ENCODE data around the gene UBE4B. TPM values are rescaled to one million over a fixed set of nuclear protein-coding genes. Genes with fewer than 3 reads are reported as not detected.

UBE4B gene
- total RNA-seq, 1 donor from 2014 or later, result 66.7 TPM

GRCh38 chr1:10155087-10155712 lies 122.4 kb downstream of the UBE4B start:
- H3K4me1 ChIP-seq, result no peaks in the 10 kb centered on the region
- Mint-ChIP-seq H3K27ac (no peak overlapping the region), H3K4me3 (no peak overlapping the region), H3K9me3 (no peaks in the 10 kb centered on the region), H3K36me3 (peaks cover 25% of the 10 kb centered on the region), H3K27me3 (ENCODE audit: insufficient read depth, low read depth) (peaks cover 1% of the 10 kb centered on the region), H3K4me1 (peaks cover 12% of the 10 kb centered on the region)
- H3F3A ChIP-seq (ENCODE audit: low read depth), result peaks cover 3% of the 10 kb centered on the region
- no peaks in the 10 kb centered on the region for H3K79me2 ChIP-seq (ENCODE audit: low read depth)
- no peaks in the 10 kb centered on the region for H3K27me3 ChIP-seq
- H3K4me3 ChIP-seq, result no peak overlapping the region
- no peak overlapping the region for H3K4me2 ChIP-seq
- H4K20me1 ChIP-seq (ENCODE audit: low read depth), result no peaks in the 10 kb centered on the region
- DNase-seq (ENCODE audit: low spot score), result no peak
- TF ChIP-seq EZH2phosphoT487 (IDR thresholded peaks at IDR 0.05) (no peak), EZH2 (IDR thresholded peaks at IDR 0.05) (no peak)
- TF ChIP-seq, protein P1, sequence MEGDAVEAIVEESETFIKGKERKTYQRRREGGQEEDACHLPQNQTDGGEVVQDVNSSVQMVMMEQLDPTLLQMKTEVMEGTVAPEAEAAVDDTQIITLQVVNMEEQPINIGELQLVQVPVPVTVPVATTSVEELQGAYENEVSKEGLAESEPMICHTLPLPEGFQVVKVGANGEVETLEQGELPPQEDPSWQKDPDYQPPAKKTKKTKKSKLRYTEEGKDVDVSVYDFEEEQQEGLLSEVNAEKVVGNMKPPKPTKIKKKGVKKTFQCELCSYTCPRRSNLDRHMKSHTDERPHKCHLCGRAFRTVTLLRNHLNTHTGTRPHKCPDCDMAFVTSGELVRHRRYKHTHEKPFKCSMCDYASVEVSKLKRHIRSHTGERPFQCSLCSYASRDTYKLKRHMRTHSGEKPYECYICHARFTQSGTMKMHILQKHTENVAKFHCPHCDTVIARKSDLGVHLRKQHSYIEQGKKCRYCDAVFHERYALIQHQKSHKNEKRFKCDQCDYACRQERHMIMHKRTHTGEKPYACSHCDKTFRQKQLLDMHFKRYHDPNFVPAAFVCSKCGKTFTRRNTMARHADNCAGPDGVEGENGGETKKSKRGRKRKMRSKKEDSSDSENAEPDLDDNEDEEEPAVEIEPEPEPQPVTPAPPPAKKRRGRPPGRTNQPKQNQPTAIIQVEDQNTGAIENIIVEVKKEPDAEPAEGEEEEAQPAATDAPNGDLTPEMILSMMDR (IDR thresholded peaks at IDR 0.05), result no peak
- no peak overlapping the region for H2AFZ ChIP-seq (replicated peaks)
- H3K36me3 ChIP-seq, result no peaks in the 10 kb centered on the region
- H3K9ac ChIP-seq, result no peak overlapping the region
- H3K27ac ChIP-seq, result no peak overlapping the region
- no peaks in the 10 kb centered on the region for H3K9me3 ChIP-seq (ENCODE audit: low read depth)

DNA sequence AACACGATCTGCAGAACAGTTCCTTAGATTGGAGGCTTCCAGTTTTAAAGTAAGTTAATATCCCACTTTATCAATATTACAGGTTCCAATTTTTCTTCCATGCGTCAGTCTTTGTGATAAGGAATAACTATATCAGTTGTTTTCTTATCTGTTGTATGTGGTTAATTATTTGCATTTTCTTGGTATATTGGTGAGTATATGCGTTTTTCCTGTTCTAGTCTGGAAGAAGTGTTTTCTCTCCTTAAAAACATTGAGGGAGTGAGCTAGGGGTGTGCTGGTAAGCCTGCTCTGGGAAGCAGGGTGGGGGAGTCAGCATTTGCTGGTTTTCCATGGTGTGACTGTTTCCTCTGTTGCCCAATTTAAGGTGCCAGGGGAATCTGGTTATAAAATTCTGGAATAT lies 127.4 kb downstream of the UBE4B start:
- Histone ChIP-seq H3K79me2 (ENCODE audit: low read depth) (no peaks in the 10 kb centered on the region), H3K4me1 (no peaks in the 10 kb centered on the region), H3K9me3 (ENCODE audit: low read depth) (no peaks in the 10 kb centered on the region), H3K36me3 (no peaks in the 10 kb centered on the region), H3K4me3 (no peak overlapping the region), H3K4me2 (no peak overlapping the region), H3F3A (ENCODE audit: low read depth) (no peaks in the 10 kb centered on the region), H4K20me1 (ENCODE audit: low read depth) (no peaks in the 10 kb centered on the region), H3K27me3 (no peaks in the 10 kb centered on the region), H2AFZ (replicated peaks) (no peak overlapping the region), H3K9ac (no peak overlapping the region), H3K27ac (no peak overlapping the region)
- Mint-ChIP-seq H3K4me3 (no peak overlapping the region), H3K27me3 (ENCODE audit: insufficient read depth, low read depth) (peaks cover 2% of the 10 kb centered on the region), H3K9me3 (no peaks in the 10 kb centered on the region), H3K36me3 (peaks cover 28% of the 10 kb centered on the region), H3K4me1 (peaks cover 22% of the 10 kb centered on the region), H3K27ac (peak overlapping the region; percentile 55)
- DNase-seq (ENCODE audit: low spot score), result no peak
- TF ChIP-seq, protein P1 (IDR thresholded peaks at IDR 0.05), result no peak
- TF ChIP-seq EZH2 (IDR thresholded peaks at IDR 0.05) (no peak), EZH2phosphoT487 (IDR thresholded peaks at IDR 0.05) (no peak)

DNA sequence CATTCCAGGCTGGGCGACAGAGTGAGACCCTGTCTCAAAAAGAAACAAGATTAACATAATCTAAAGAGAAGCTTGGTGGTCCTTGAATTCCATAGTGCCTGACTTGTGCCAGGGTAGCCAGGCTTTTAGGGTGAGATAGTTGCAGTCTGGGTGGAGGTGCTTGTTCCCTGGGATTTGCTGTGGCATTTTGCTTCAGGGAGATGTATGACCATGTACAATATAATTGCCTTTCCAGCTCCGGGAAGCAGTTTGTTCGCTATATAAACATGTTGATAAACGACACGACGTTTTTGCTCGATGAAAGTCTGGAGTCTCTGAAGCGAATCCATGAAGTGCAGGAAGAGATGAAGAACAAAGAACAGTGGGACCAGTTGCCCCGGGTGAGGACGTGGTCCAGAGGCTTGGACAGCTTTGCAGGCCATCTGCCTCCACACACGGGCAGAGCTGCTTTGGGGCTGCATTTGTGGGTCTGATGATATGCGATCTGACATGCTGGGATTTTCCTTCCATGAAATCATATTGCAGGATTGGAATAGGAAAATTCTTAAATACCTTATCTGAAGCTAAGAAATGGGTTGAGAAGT lies 128.2 kb downstream of the UBE4B start:
- no peak overlapping the region for H2AFZ ChIP-seq (replicated peaks)
- no peaks in the 10 kb centered on the region for H3K4me1 ChIP-seq
- no peak overlapping the region for H3K4me2 ChIP-seq
- H3K4me3 ChIP-seq, result no peak overlapping the region
- H3F3A ChIP-seq (ENCODE audit: low read depth), result no peaks in the 10 kb centered on the region
- Mint-ChIP-seq H3K27ac (peak overlapping the region; percentile 30), H3K36me3 (peaks cover 31% of the 10 kb centered on the region), H3K4me3 (no peak overlapping the region), H3K9me3 (no peaks in the 10 kb centered on the region), H3K4me1 (peaks cover 18% of the 10 kb centered on the region), H3K27me3 (ENCODE audit: insufficient read depth, low read depth) (peaks cover 2% of the 10 kb centered on the region)
- no peaks in the 10 kb centered on the region for H3K79me2 ChIP-seq (ENCODE audit: low read depth)
- no peak for DNase-seq (ENCODE audit: low spot score)
- H3K27ac ChIP-seq, result no peak overlapping the region
- no peaks in the 10 kb centered on the region for H4K20me1 ChIP-seq (ENCODE audit: low read depth)
- no peaks in the 10 kb centered on the region for H3K36me3 ChIP-seq
- TF ChIP-seq, protein P1 (IDR thresholded peaks at IDR 0.05), result no peak
- TF ChIP-seq EZH2 (IDR thresholded peaks at IDR 0.05) (no peak), EZH2phosphoT487 (IDR thresholded peaks at IDR 0.05) (no peak)
- H3K9me3 ChIP-seq (ENCODE audit: low read depth), result no peaks in the 10 kb centered on the region
- no peaks in the 10 kb centered on the region for H3K27me3 ChIP-seq
- H3K9ac ChIP-seq, result no peak overlapping the region
